Stomach (tissue), 9 donors: ENCODE data around the gene SCO2. TPM values are rescaled to one million over a fixed set of nuclear protein-coding genes. Genes with fewer than 3 reads are reported as not detected.

Experiments used
- DNase-seq, 2 donors: peaks; one replicate each; pipeline versions ENCODE4 v3.0.0 to v3.0.0-alpha.2; 2013 to 2019
- H3K27ac ChIP-seq, 5 donors: fragments of 200-600 bp in 4 of 5; sonication (generic) in 4 of 5; one replicate each; pipeline ENCODE4 v1.5.1; 2013 to 2019; ENCODE audit warnings: mild to moderate bottlenecking in 1 of 5, moderate library complexity in 1 of 5
- H3K27me3 ChIP-seq, 3 donors: fragments of 200-600 bp; sonication (generic); one replicate each; pipeline ENCODE4 v1.5.1; 2017 to 2019; ENCODE audit warnings: mixed run types in 1 of 3
- H3K36me3 ChIP-seq, 4 donors: fragments of 200-600 bp; sonication (generic); 1 replicate in 3 of 4; 2 replicates in 1 of 4; pipeline ENCODE4 v1.5.1; 2016 to 2019
- H3K4me1 ChIP-seq, 4 donors: fragments of 200-600 bp; sonication (generic); one replicate each; pipeline ENCODE4 v1.5.1; 2016 to 2019
- H3K4me3 ChIP-seq, 4 donors: fragments of 200-600 bp; sonication (generic) in 3 of 4; one replicate each; pipeline ENCODE4 v1.5.1; 2016 to 2019; ENCODE audit warnings: mild to moderate bottlenecking in 1 of 4
- H3K9me3 ChIP-seq, 4 donors: fragments of 200-600 bp; sonication (generic); one replicate each; pipeline ENCODE4 v1.5.1; 2016 to 2019
- CTCF ChIP-seq, 7 experiments: fragments of 450-650 bp in 4 of 7; fragments of 200-600 bp in 3 of 7; sonication (generic) in 3 of 7; IDR thresholded peaks; one replicate each; pipeline ENCODE4 v1.5.1; 2016 to 2019; ENCODE audit warnings: antibody characterized with exemption in 7 of 7, control low read depth in 2 of 7, mild to moderate bottlenecking in 1 of 7
- EP300 ChIP-seq: sonication (generic); formaldehyde crosslinking; IDR thresholded peaks from one replicate; pipeline ENCODE4 v1.6.1; 2017; ENCODE audit warnings: antibody characterized with exemption
- POLR2A ChIP-seq, 4 donors: fragments of 450-650 bp; IDR thresholded peaks; one replicate each; pipeline ENCODE4 v1.6.1; 2016; ENCODE audit warnings: antibody characterized with exemption in 4 of 4, control low read depth in 2 of 4, mild to moderate bottlenecking in 1 of 4, moderate library complexity in 1 of 4
- POLR2AphosphoS5 ChIP-seq, 3 donors: sonication (generic); formaldehyde crosslinking; IDR thresholded peaks; one replicate each; pipeline ENCODE4 v1.6.1; 2016; ENCODE audit warnings: antibody characterized with exemption in 3 of 3
- WGBS, 5 donors: extraction: QIAGEN DNeasy Blood & Tissue Kit in 3 of 5; methylation state at CpG; one replicate each; pipeline versions ENCODE4 v1.1.5 to v1.1.7; 2013 to 2018; 5-methylcytosine and 5-hydroxymethylcytosine counted together
- intact Hi-C: fragments of 100-400 bp; cut with DNase I; formaldehyde crosslinking; loops from one replicate; pipeline ENCODE4 v1.15.1; 2023; ENCODE audit warnings: low total_unique reads
- polyA plus RNA-seq, 3 donors: library from polyadenylated mRNA; stranded (reverse); fragments of 200-250 nt; gene quantifications; one replicate each; pipeline ENCODE4 v1.2.3, GENCODE V29; 2013
- total RNA-seq, 5 donors: library from RNA; depleted of rRNA; stranded (reverse); fragments of >200 nt; gene quantifications; one replicate each; pipeline versions ENCODE4 v1.1.0 to v1.2.3, GENCODE V29; 2014 to 2016
- donor health status: healthy with polysubstance abuse.
- donor health status: Bipolar disorder and iron deficiency.
- donor health status: healthy.

Gene SCO2
- total and polyA plus RNA-seq, 8 donors, result 0.92 to 7.5 (median 1.9) TPM; not detected in 5

GRCh38 chr22:50524676-50525103, 708 bp downstream of the SCO2 start:
- H3K4me1 ChIP-seq, result peaks cover 36 to 60% (median 57%) of the 10 kb centered on the region in 4 donors

GRCh38 chr22:50523806-50524675, 1.4 kb downstream of the SCO2 start:
- peak overlapping the region; percentile 63 to 86 (median 80) for H3K4me3 ChIP-seq

More at GRCh38 chr22:50524676-50525103, 708 bp downstream of the SCO2 start:
- H3K4me3 ChIP-seq, result peak overlapping the region; percentile 63 to 86 (median 80)
- H3K36me3 ChIP-seq, result peaks cover 28 to 47% (median 45%) of the 10 kb centered on the region in 4 donors
- H3K27ac ChIP-seq, result peak overlapping the region; percentile 92 to 98 (median 94)
- TF ChIP-seq CTCF (IDR thresholded peaks at IDR 0.05) (no peak), POLR2A (IDR thresholded peaks at IDR 0.05) (no peak), POLR2AphosphoS5 (IDR thresholded peaks at IDR 0.05) (no peak), EP300 (no peak)
- 3 to 7% (median 4%) methylated on average over 16 to 19 of the region's 19 CpGs for WGBS, 5 donors
- H3K9me3 ChIP-seq, result no peaks in the 10 kb centered on the region
- peaks cover 0 to 6% (median 0%) of the 10 kb centered on the region in 3 donors for H3K27me3 ChIP-seq
- DNase-seq, result no peak
- intact Hi-C loops, result no loop called here

GRCh38 chr22:50523458-50523805, 2.0 kb downstream of the SCO2 start:
- H3K4me3 ChIP-seq, result no peak overlapping the region
- intact Hi-C loops, result no loop called here
- TF ChIP-seq EP300, result no peak
- TF ChIP-seq POLR2AphosphoS5 (IDR thresholded peaks at IDR 0.05), result no peak
- no peaks in the 10 kb centered on the region for H3K9me3 ChIP-seq
- no peaks in the 10 kb centered on the region for H3K27me3 ChIP-seq
- H3K36me3 ChIP-seq, result peaks cover 40 to 59% (median 57%) of the 10 kb centered on the region in 4 donors
- DNase-seq, result no peak
- peaks cover 29 to 47% (median 45%) of the 10 kb centered on the region in 4 donors for H3K4me1 ChIP-seq
- WGBS, 5 donors, result 87 to 92% (median 90%) methylated on average over 14 to 16 of the region's 16 CpGs
- no peak overlapping the region for H3K27ac ChIP-seq

More at GRCh38 chr22:50523806-50524675, 1.4 kb downstream of the SCO2 start:
- Histone ChIP-seq H3K9me3 (no peaks in the 10 kb centered on the region), H3K4me1 (peaks cover 30 to 53% (median 51%) of the 10 kb centered on the region in 4 donors), H3K27ac (peak overlapping the region in 4 of 5 donors; percentile 92 to 98 (median 94)), H3K36me3 (peaks cover 35 to 53% (median 51%) of the 10 kb centered on the region in 4 donors), H3K27me3 (no peaks in the 10 kb centered on the region)
- peak in 1 of 2 donors; percentile 38 for DNase-seq
- intact Hi-C loops, result no loop called here
- 43 to 76% (median 73%) methylated on average over 6 to 25 of the region's 25 CpGs for WGBS, 5 donors
- no peak for TF ChIP-seq EP300
- TF ChIP-seq CTCF (IDR thresholded peaks at IDR 0.05), result no peak
- no peak for TF ChIP-seq POLR2A (IDR thresholded peaks at IDR 0.05)
- no peak for TF ChIP-seq POLR2AphosphoS5 (IDR thresholded peaks at IDR 0.05)

GRCh38 chr22:50522806-50523438, 2.5 kb downstream of the SCO2 start:
- H3K4me1 ChIP-seq, result peaks cover 29 to 44% (median 41%) of the 10 kb centered on the region in 4 donors
- H3K9me3 ChIP-seq, result no peaks in the 10 kb centered on the region
- no peak for DNase-seq
- H3K27ac ChIP-seq, result no peak overlapping the region
- peaks cover 45 to 64% (median 62%) of the 10 kb centered on the region in 4 donors for H3K36me3 ChIP-seq
- no peak for TF ChIP-seq POLR2A (IDR thresholded peaks at IDR 0.05)
- TF ChIP-seq POLR2AphosphoS5 (IDR thresholded peaks at IDR 0.05), result no peak
- no peak for TF ChIP-seq EP300
- TF ChIP-seq CTCF (IDR thresholded peaks at IDR 0.05), result no peak
- H3K4me3 ChIP-seq, result no peak overlapping the region
- 83 to 87% (median 85%) methylated on average over 12 to 22 of the region's 22 CpGs for WGBS, 5 donors
- no peaks in the 10 kb centered on the region for H3K27me3 ChIP-seq
- intact Hi-C loops, result no loop called here
